ENCODE measurements around the gene PTH1R. TPM values are rescaled to one million over a fixed set of nuclear protein-coding genes. Genes with fewer than 3 reads are reported as not detected.

Gene PTH1R
- total RNA-seq, 2 experiments from 2014 or later = not detected

GRCh38 chr3:46868287-46868686 lies 9.2 kb upstream of the PTH1R start:
- H3K27me3 Mint-ChIP-seq (ENCODE audit: low read depth) = no peaks in the 10 kb centered on the region
- DNase-seq = no peak
- H3K27ac Mint-ChIP-seq = no peak overlapping the region
- intact Hi-C loops (cut with micrococcal nuclease) = no loop called here
- H3K4me3 Mint-ChIP-seq = no peak overlapping the region
- H3K36me3 Mint-ChIP-seq (ENCODE audit: low read depth) = no peaks in the 10 kb centered on the region
- H3K9me3 Mint-ChIP-seq = no peaks in the 10 kb centered on the region
- peaks cover under 1% of the 10 kb centered on the region for H3K4me1 Mint-ChIP-seq (ENCODE audit: low read depth)
- CTCF ChIA-PET = interaction anchor here (2.1 kb wide), 1 partner anchor 41 kb away, joined by 9 read pairs; no protein-coding TSS in a partner anchor

GRCh38 chr3:46868948-46869347 lies 8.6 kb upstream of the PTH1R start:
- intact Hi-C loops (cut with micrococcal nuclease) = no loop called here
- no peak overlapping the region for H3K4me3 Mint-ChIP-seq
- H3K4me1 Mint-ChIP-seq (ENCODE audit: low read depth) = peaks cover 3% of the 10 kb centered on the region
- H3K36me3 Mint-ChIP-seq (ENCODE audit: low read depth) = no peaks in the 10 kb centered on the region
- CTCF ChIA-PET = interaction anchor here (2.1 kb wide), 1 partner anchor 40 kb away, joined by 9 read pairs; no protein-coding TSS in a partner anchor
- no peaks in the 10 kb centered on the region for H3K27me3 Mint-ChIP-seq (ENCODE audit: low read depth)
- H3K9me3 Mint-ChIP-seq = no peaks in the 10 kb centered on the region
- H3K27ac Mint-ChIP-seq = no peak overlapping the region
- no peak for DNase-seq

GRCh38 chr3:46869440-46869839 lies 8.1 kb upstream of the PTH1R start:
- Mint-ChIP-seq H3K4me3 (no peak overlapping the region), H3K36me3 (ENCODE audit: low read depth) (no peaks in the 10 kb centered on the region), H3K9me3 (no peaks in the 10 kb centered on the region), H3K4me1 (ENCODE audit: low read depth) (peaks cover 6% of the 10 kb centered on the region), H3K27me3 (ENCODE audit: low read depth) (no peaks in the 10 kb centered on the region), H3K27ac (no peak overlapping the region)
- intact Hi-C loops (cut with micrococcal nuclease) = no loop called here
- DNase-seq = no peak
- CTCF ChIA-PET = interaction anchor here (1.2 kb wide), 1 partner anchor 40 kb away, joined by 5 read pairs; no protein-coding TSS in a partner anchor

GRCh38 chr3:46870651-46871050 lies 6.9 kb upstream of the PTH1R start:
- CTCF ChIA-PET = interaction anchor here (1.1 to 1.2 kb wide), 2 partner anchors 39 to 127 kb away, joined by 5 read pairs; no protein-coding TSS in a partner anchor
- Mint-ChIP-seq H3K27me3 (ENCODE audit: low read depth) (no peaks in the 10 kb centered on the region), H3K4me3 (no peak overlapping the region), H3K27ac (no peak overlapping the region), H3K36me3 (ENCODE audit: low read depth) (no peaks in the 10 kb centered on the region), H3K9me3 (no peaks in the 10 kb centered on the region), H3K4me1 (ENCODE audit: low read depth) (peaks cover 6% of the 10 kb centered on the region)
- DNase-seq = no peak
- intact Hi-C loops (cut with micrococcal nuclease) = no loop called here

- intact Hi-C loops (cut with micrococcal nuclease) = no loop called here
- H3K27me3 Mint-ChIP-seq (ENCODE audit: low read depth) = no peaks in the 10 kb centered on the region
- H3K27ac Mint-ChIP-seq = no peak overlapping the region
- CTCF ChIA-PET = interaction anchor here (0.5 to 1.7 kb wide), 3 partner anchors 23 to 166 kb away, joined by 3 to 5 read pairs (median 3); no protein-coding TSS in a partner anchor
- no peaks in the 10 kb centered on the region for H3K36me3 Mint-ChIP-seq (ENCODE audit: low read depth)
- DNase-seq = no peak
- H3K4me3 Mint-ChIP-seq = no peak overlapping the region
- H3K4me1 Mint-ChIP-seq (ENCODE audit: low read depth) = peaks cover 6% of the 10 kb centered on the region
- no peaks in the 10 kb centered on the region for H3K9me3 Mint-ChIP-seq
Observed at GRCh38 chr3:46871222-46871621, 6.3 kb upstream of the PTH1R start.

- DNase-seq = no peak
- CTCF ChIA-PET = interaction anchor here (1.7 kb wide), 2 partner anchors 14 to 125 kb away, joined by 3 to 4 read pairs; no protein-coding TSS in a partner anchor
- Mint-ChIP-seq H3K4me1 (ENCODE audit: low read depth) (peaks cover 6% of the 10 kb centered on the region), H3K27me3 (ENCODE audit: low read depth) (no peaks in the 10 kb centered on the region), H3K9me3 (no peaks in the 10 kb centered on the region), H3K4me3 (no peak overlapping the region), H3K27ac (no peak overlapping the region), H3K36me3 (ENCODE audit: low read depth) (no peaks in the 10 kb centered on the region)
- intact Hi-C loops (cut with micrococcal nuclease) = no loop called here
Observed at GRCh38 chr3:46873521-46873920, 4.0 kb upstream of the PTH1R start.

- H3K4me1 Mint-ChIP-seq (ENCODE audit: low read depth) = peaks cover 6% of the 10 kb centered on the region
- no peaks in the 10 kb centered on the region for H3K36me3 Mint-ChIP-seq (ENCODE audit: low read depth)
- intact Hi-C loops (cut with micrococcal nuclease) = no loop called here
- no peaks in the 10 kb centered on the region for H3K9me3 Mint-ChIP-seq
- no peak overlapping the region for H3K4me3 Mint-ChIP-seq
- H3K27ac Mint-ChIP-seq = no peak overlapping the region
- peaks cover 2% of the 10 kb centered on the region for H3K27me3 Mint-ChIP-seq (ENCODE audit: low read depth)
- DNase-seq = no peak
- CTCF ChIA-PET = interaction anchor here (1.7 kb wide), 1 partner anchor 124 kb away, joined by 3 read pairs; no protein-coding TSS in a partner anchor
Observed at GRCh38 chr3:46874430-46874829, 3.1 kb upstream of the PTH1R start.

GRCh38 chr3:46875560-46875959 lies 2.0 kb upstream of the PTH1R start:
- no peak for DNase-seq
- Mint-ChIP-seq H3K27me3 (ENCODE audit: low read depth) (peaks cover 8% of the 10 kb centered on the region), H3K4me1 (ENCODE audit: low read depth) (peaks cover 6% of the 10 kb centered on the region), H3K27ac (no peak overlapping the region), H3K36me3 (ENCODE audit: low read depth) (no peaks in the 10 kb centered on the region), H3K9me3 (no peaks in the 10 kb centered on the region), H3K4me3 (no peak overlapping the region)
- intact Hi-C loops (cut with micrococcal nuclease) = no loop called here
- CTCF ChIA-PET = interaction anchor here (1.0 kb wide), 1 partner anchor 9 kb away, joined by 3 read pairs; no protein-coding TSS in a partner anchor

GRCh38 chr3:46876313-46877300 lies 914 bp upstream of the PTH1R start:
- intact Hi-C loops (cut with micrococcal nuclease) = no loop called here
- no peak overlapping the region for H3K27ac Mint-ChIP-seq
- DNase-seq = no peak
- H3K36me3 Mint-ChIP-seq (ENCODE audit: low read depth) = no peaks in the 10 kb centered on the region
- H3K9me3 Mint-ChIP-seq = no peaks in the 10 kb centered on the region
- H3K4me3 Mint-ChIP-seq = no peak overlapping the region
- H3K27me3 Mint-ChIP-seq (ENCODE audit: low read depth) = peaks cover 17% of the 10 kb centered on the region
- CTCF ChIA-PET = interaction anchor here (1.0 to 1.4 kb wide), 2 partner anchors 10 to 33 kb away, joined by 3 read pairs; no protein-coding TSS in a partner anchor
- H3K4me1 Mint-ChIP-seq (ENCODE audit: low read depth) = peaks cover 6% of the 10 kb centered on the region

- intact Hi-C loops (cut with micrococcal nuclease) = no loop called here
- CTCF ChIA-PET = interaction anchor here (1.7 kb wide), 1 partner anchor 16 kb away, joined by 4 read pairs; no protein-coding TSS in a partner anchor
- Mint-ChIP-seq H3K4me3 (no peak overlapping the region), H3K9me3 (no peaks in the 10 kb centered on the region), H3K27me3 (ENCODE audit: low read depth) (peaks cover 28% of the 10 kb centered on the region), H3K27ac (no peak overlapping the region), H3K36me3 (ENCODE audit: low read depth) (no peaks in the 10 kb centered on the region), H3K4me1 (ENCODE audit: low read depth) (peaks cover 3% of the 10 kb centered on the region)
- no peak for DNase-seq
Observed at GRCh38 chr3:46878781-46879436, 1.4 kb downstream of the PTH1R start.

- H3K36me3 Mint-ChIP-seq (ENCODE audit: low read depth) = no peaks in the 10 kb centered on the region
- CTCF ChIA-PET = interaction anchor here (0.9 to 1.1 kb wide), 2 partner anchors 14 to 29 kb away, joined by 3 read pairs; no protein-coding TSS in a partner anchor
- no peaks in the 10 kb centered on the region for H3K4me1 Mint-ChIP-seq (ENCODE audit: low read depth)
- H3K4me3 Mint-ChIP-seq = no peak overlapping the region
- H3K9me3 Mint-ChIP-seq = no peaks in the 10 kb centered on the region
- no peak overlapping the region for H3K27ac Mint-ChIP-seq
- no peak for DNase-seq
- intact Hi-C loops (cut with micrococcal nuclease) = no loop called here
- H3K27me3 Mint-ChIP-seq (ENCODE audit: low read depth) = peaks cover 38% of the 10 kb centered on the region
Observed at GRCh38 chr3:46880884-46881595, 3.5 kb downstream of the PTH1R start.

All from activated naive CD4-positive, alpha-beta T cell treated with anti-CD3 and anti-CD28 coated beads for 36 hours (primary cell).